GM12878 (cell line): ENCODE results near the gene C6orf89. TPM values are rescaled to one million over a fixed set of nuclear protein-coding genes. Genes with fewer than 3 reads are reported as not detected.

ENCODE experiments used
- ATAC-seq: fragments of 200-7000 bp; cut with Tn5 transposase; 3 replicates; pipeline ENCODE4 v1.9.1; 2020; ENCODE audit warnings: mild to moderate bottlenecking, moderate library complexity
- BruUV-seq: library from RNA; stranded (reverse); fragments of 400-500 nt; replicated peaks from 2 replicates; lab custom pipeline; 2021; lab: Mats Ljungman, UMichigan
- CTCF ChIA-PET: fragments of 300-600 bp; sonication (Branson Sonifier 250); formaldehyde crosslinking; extraction: SDS; loops from one replicate; lab custom pipeline; 2021; ENCODE audit warnings: inconsistent platforms; lab: Yijun Ruan, JAX
- POLR2A ChIA-PET: fragments of 350-600 bp; formaldehyde crosslinking; extraction: SDS; loops from one replicate; lab custom pipeline; 2021; ENCODE audit warnings: inconsistent platforms; lab: Charles Lee
- RAD21 ChIA-PET: fragments of 300-600 bp; sonication (Branson Sonifier 250); formaldehyde crosslinking; loops from one replicate; lab custom pipeline; 2023; ENCODE audit warnings: antibody characterized with exemption; ENCODE audit not compliant: unreplicated experiment; lab: Charles Lee
- SMC1A ChIA-PET: fragments of 300-600 bp; sonication (Branson Sonifier 250); formaldehyde crosslinking; loops from one replicate; lab custom pipeline; 2023; ENCODE audit not compliant: unreplicated experiment, uncharacterized antibody; lab: Charles Lee
- DNase-seq: peaks from one replicate; pipeline ENCODE4 v3.0.0-alpha.2; 2011; ENCODE audit warnings: low read depth, low spot score
- FAIRE-seq: peaks from 3 replicates; lab custom pipeline; 2011; peaks lifted over from hg19 to GRCh38; lab: Jason Lieb, UNC
- H2AFZ ChIP-seq: 2 replicates; pipeline ENCODE4 v1.6.0; 2011; ENCODE audit warnings: low read depth, low read length, control low read depth; ENCODE audit not compliant: control insufficient read depth
- H3K27ac ChIP-seq: 2 replicates; pipeline ENCODE4 v1.5.1; 2011; ENCODE audit warnings: control low read depth; ENCODE audit not compliant: control insufficient read depth, insufficient read depth
- H3K27me3 ChIP-seq, 2 experiments: replicated peaks in 1 of 2; 2 replicates each; pipeline versions ENCODE4 v1.6.0 to v1.6.1; 2011; ENCODE audit warnings: low read length in 1 of 2; ENCODE audit not compliant: control insufficient read depth in 2 of 2, insufficient read depth in 2 of 2
- H3K36me3 ChIP-seq, 2 experiments: 2 replicates each; pipeline ENCODE4 v1.5.1; 2011; ENCODE audit warnings: low read length in 1 of 2; ENCODE audit not compliant: control insufficient read depth in 2 of 2, insufficient read depth in 2 of 2
- H3K4me1 ChIP-seq: 2 replicates; pipeline ENCODE4 v1.6.1; 2011; ENCODE audit warnings: mild to moderate bottlenecking, low read length, moderate library complexity, mixed read lengths; ENCODE audit not compliant: control insufficient read depth, insufficient read depth
- H3K4me2 ChIP-seq: 2 replicates; pipeline ENCODE4 v1.6.0; 2011; ENCODE audit warnings: control low read depth; ENCODE audit not compliant: control insufficient read depth, insufficient read depth
- H3K4me3 ChIP-seq: fragments of 200-600 bp; sonication (generic); 2 replicates; pipeline ENCODE4 v1.5.1; 2016
- H3K79me2 ChIP-seq: 2 replicates; pipeline ENCODE4 v1.6.0; 2011; ENCODE audit warnings: low read length; ENCODE audit not compliant: control insufficient read depth, insufficient read depth
- H3K9ac ChIP-seq: 2 replicates; pipeline ENCODE4 v1.8.0; 2011; ENCODE audit warnings: low read length, control low read depth, mixed read lengths; ENCODE audit not compliant: control insufficient read depth, insufficient read depth
- H3K9me3 ChIP-seq: replicated peaks from 3 replicates; pipeline ENCODE4 v1.5.1; 2011; ENCODE audit warnings: mild to moderate bottlenecking, low read length; ENCODE audit not compliant: control insufficient read depth, insufficient read depth
- H4K20me1 ChIP-seq: 2 replicates; pipeline ENCODE4 v1.6.0; 2011; ENCODE audit not compliant: control insufficient read depth, insufficient read depth
- CBX3 ChIP-seq: fragments of 200-600 bp; sonication (generic); IDR thresholded peaks from 2 replicates; pipeline ENCODE4 v1.6.1; 2016; ENCODE audit warnings: low read depth, borderline replicate concordance
- EZH2 ChIP-seq: IDR thresholded peaks from 2 replicates; pipeline ENCODE4 v1.6.1; 2012; ENCODE audit warnings: low read depth, mild to moderate bottlenecking, control low read depth, inconsistent platforms, low read length, borderline replicate concordance; ENCODE audit not compliant: control insufficient read depth
- FOXK2 ChIP-seq: fragments of 450-650 bp; IDR thresholded peaks from 2 replicates; pipeline ENCODE4 v1.6.1; 2017; ENCODE audit warnings: mild to moderate bottlenecking, moderate library complexity
- HDAC6 ChIP-seq: fragments of 200-600 bp; sonication (generic); IDR thresholded peaks from one replicate; pipeline ENCODE4 v1.8.0; 2017; ENCODE audit warnings: antibody characterized with exemption; ENCODE audit not compliant: unreplicated experiment
- NFIC ChIP-seq: IDR thresholded peaks from 2 replicates; pipeline ENCODE4 v1.6.1; 2012; ENCODE audit warnings: low read depth, mild to moderate bottlenecking, inconsistent platforms, low read length, moderate library complexity
- RAD21 ChIP-seq: IDR thresholded peaks from 2 replicates; pipeline ENCODE4 v1.6.1; 2011; ENCODE audit warnings: mild to moderate bottlenecking, low read depth, low read length, moderate library complexity; ENCODE audit not compliant: insufficient read depth
- RELB ChIP-seq: fragments of 450-650 bp; IDR thresholded peaks from 2 replicates; pipeline ENCODE4 v1.6.1; 2017; ENCODE audit warnings: low read depth, mild to moderate bottlenecking, moderate library complexity
- SIX5 ChIP-seq: IDR thresholded peaks from 2 replicates; pipeline ENCODE4 v1.6.1; 2011; ENCODE audit warnings: mild to moderate bottlenecking, low read depth, low read length, moderate library complexity; ENCODE audit not compliant: severe bottlenecking
- STAT1 ChIP-seq: fragments of 450-650 bp; conservative IDR thresholded peaks from 2 replicates; pipeline ENCODE4 v1.6.1; 2014; ENCODE audit warnings: antibody characterized with exemption, mild to moderate bottlenecking
- STAT3 ChIP-seq: IDR thresholded peaks from 2 replicates; pipeline ENCODE4 v1.6.1; 2011; ENCODE audit warnings: low read depth, low read length, improper control_type of control experiment
- WGBS: methylation state at CpG from one replicate; pipeline ENCODE4 v1.1.6; 2016; ENCODE audit warnings: low lambda C conversion rate; ENCODE audit not compliant: insufficient replicate concordance, insufficient coverage; ENCODE audit errors: missing lambda C conversion rate; 5-methylcytosine and 5-hydroxymethylcytosine counted together
- in situ Hi-C: fragments of 300-500 bp; cut with MboI; formaldehyde crosslinking; loops from 9 replicates; pipeline ENCODE4 v1.14.3; 2018; ENCODE audit warnings: mixed read lengths
- intact Hi-C: fragments of 100-400 bp; cut with micrococcal nuclease; formaldehyde crosslinking; loops from one replicate; pipeline ENCODE4 v1.14.2; 2022; ENCODE audit not compliant: unreplicated experiment
- polyA plus RNA-seq, 11 experiments: library from polyadenylated mRNA; depleted of rRNA in 4 of 11; unstranded in 6 of 11; stranded (reverse) in 5 of 11; fragments of >200 nt; fragmentation: Nextera tagmentation in 4 of 11; fragmentation: Illumina TruSeq in 1 of 11; extraction: Ambion mirVana in 4 of 11; extraction: Trizol in 1 of 11; gene quantifications; 1 replicate in 1 of 11; 2 replicates in 10 of 11; pipeline versions ENCODE4 v1.2.1 to v1.2.3, GENCODE V29; 2011 to 2016; ENCODE audit warnings: inconsistent platforms in 2 of 11, missing spikeins in 2 of 11, low read depth in 1 of 11
- total RNA-seq, 4 experiments: library from RNA; depleted of rRNA in 3 of 4; stranded (reverse); fragments of >200 nt in 3 of 4; fragmentation: Illumina TruSeq in 1 of 4; extraction: Trizol in 1 of 4; gene quantifications; 2 replicates each; pipeline versions ENCODE4 v1.2.1 to v1.2.3, GENCODE V29; 2013 to 2021
- TF ChIP-seq, protein P1 (sequence below): fragments of 150-350 bp; IDR thresholded peaks from 2 replicates; pipeline ENCODE4 v1.6.1; 2016; ENCODE audit warnings: low read depth, low read length

Gene C6orf89
- total and polyA plus RNA-seq, 10 of the 15 experiments (the other 5 are each of a cell fraction or from before 2014, with no cell fraction given): 10.8 to 42.7 (median 28.6) TPM

DNA sequence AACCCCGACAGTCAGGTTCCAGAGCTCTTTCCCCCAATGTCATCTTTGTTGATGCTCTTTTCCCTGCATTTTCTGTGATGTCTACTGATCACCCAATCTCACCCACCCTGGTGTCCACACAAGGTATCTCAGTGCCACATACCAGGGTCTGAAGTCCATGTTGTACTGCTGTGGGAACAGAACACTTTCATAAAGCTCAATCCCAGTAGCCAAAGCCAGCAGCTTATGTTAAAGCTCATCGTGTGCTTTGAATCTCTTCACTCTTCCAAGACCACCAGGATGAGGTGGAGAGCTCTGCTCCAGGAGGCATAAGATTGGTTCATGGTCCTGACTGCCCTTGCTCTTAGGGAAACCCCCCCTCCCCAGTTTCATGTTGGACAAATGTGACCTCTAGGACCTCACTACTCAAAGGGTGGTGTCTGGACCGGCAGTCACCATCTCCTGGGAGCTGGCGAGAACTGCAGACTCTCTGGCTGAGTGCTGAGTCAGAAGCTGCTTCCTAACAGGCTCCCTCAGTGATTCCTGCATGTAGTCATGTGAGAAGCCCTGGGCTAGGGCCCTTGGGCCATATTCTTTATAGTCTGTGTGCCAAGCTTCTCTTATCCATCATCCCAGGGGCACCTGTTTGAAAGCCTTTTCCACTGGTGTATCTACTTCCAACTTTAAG lies 33.1 kb upstream of the C6orf89 start:
- FAIRE-seq: no peak
- POLR2A ChIA-PET: no interaction called here
- Histone ChIP-seq H3K9me3 (no peaks in the 10 kb centered on the region; the same call in 2 of the 3 replicates), H3K9ac (no peak overlapping the region), H3K36me3 (peaks cover 12 to 13% of the 10 kb centered on the region in 2 experiments; a peak in 3 of 4 replicates), H3K4me2 (no peak overlapping the region), H3K4me3 (no peak overlapping the region), H3K4me1 (no peaks in the 10 kb centered on the region), H2AFZ (no peak overlapping the region), H4K20me1 (no peaks in the 10 kb centered on the region), H3K79me2 (no peaks in the 10 kb centered on the region; the same call in 1 of the 2 replicates), H3K27ac (no peak overlapping the region), H3K27me3 (no peaks in the 10 kb centered on the region)
- no peak for ATAC-seq
- WGBS: 74% methylated on average over 4 of the region's 4 CpGs
- in situ Hi-C loops (no loop called here), intact Hi-C loops (loop anchor here (5.0 to 10.0 kb wide), 2 partner anchors 70 to 228 kb away; no protein-coding TSS in a partner anchor)
- SMC1A ChIA-PET: interaction anchor here (0.7 to 7.2 kb wide), 9 partner anchors 12 to 238 kb away, joined by 3 to 106 read pairs (median 8); partner anchors contain the start of gene PPIL1
- no TSS peak for BruUV-seq
- CTCF ChIA-PET: interaction anchor here (0.6 to 5.4 kb wide), 24 partner anchors 8 to 852 kb away, joined by 3 to 147 read pairs (median 6); partner anchors contain the start of gene PPIL1
- RAD21 ChIA-PET: interaction anchor here (0.8 to 6.2 kb wide), 6 partner anchors 33 to 356 kb away, joined by 3 to 49 read pairs (median 4); no protein-coding TSS in a partner anchor
- no peak for DNase-seq
- TF ChIP-seq RAD21: no peak
- no peak for TF ChIP-seq FOXK2
- TF ChIP-seq EZH2: no peak
- TF ChIP-seq RELB: no peak
- TF ChIP-seq NFIC: no peak
- no peak for TF ChIP-seq SIX5
- no peak for TF ChIP-seq CBX3
- TF ChIP-seq STAT1: no peak
- no peak for TF ChIP-seq HDAC6
- TF ChIP-seq, protein P1, sequence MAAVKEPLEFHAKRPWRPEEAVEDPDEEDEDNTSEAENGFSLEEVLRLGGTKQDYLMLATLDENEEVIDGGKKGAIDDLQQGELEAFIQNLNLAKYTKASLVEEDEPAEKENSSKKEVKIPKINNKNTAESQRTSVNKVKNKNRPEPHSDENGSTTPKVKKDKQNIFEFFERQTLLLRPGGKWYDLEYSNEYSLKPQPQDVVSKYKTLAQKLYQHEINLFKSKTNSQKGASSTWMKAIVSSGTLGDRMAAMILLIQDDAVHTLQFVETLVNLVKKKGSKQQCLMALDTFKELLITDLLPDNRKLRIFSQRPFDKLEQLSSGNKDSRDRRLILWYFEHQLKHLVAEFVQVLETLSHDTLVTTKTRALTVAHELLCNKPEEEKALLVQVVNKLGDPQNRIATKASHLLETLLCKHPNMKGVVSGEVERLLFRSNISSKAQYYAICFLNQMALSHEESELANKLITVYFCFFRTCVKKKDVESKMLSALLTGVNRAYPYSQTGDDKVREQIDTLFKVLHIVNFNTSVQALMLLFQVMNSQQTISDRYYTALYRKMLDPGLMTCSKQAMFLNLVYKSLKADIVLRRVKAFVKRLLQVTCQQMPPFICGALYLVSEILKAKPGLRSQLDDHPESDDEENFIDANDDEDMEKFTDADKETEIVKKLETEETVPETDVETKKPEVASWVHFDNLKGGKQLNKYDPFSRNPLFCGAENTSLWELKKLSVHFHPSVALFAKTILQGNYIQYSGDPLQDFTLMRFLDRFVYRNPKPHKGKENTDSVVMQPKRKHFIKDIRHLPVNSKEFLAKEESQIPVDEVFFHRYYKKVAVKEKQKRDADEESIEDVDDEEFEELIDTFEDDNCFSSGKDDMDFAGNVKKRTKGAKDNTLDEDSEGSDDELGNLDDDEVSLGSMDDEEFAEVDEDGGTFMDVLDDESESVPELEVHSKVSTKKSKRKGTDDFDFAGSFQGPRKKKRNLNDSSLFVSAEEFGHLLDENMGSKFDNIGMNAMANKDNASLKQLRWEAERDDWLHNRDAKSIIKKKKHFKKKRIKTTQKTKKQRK: no peak
- no peak for TF ChIP-seq STAT3
